ENCODE data around the gene RGS3.

- TF ChIP-seq CTCF (IDR thresholded peaks at IDR 0.05; ENCODE audit: insufficient read depth, low read depth, low read length) (no peak), EZH2 (IDR thresholded peaks at IDR 0.05; ENCODE audit: insufficient read depth, low read length) (no peak)
These were observed 93.5 kb downstream of the RGS3 start for GRCh38 chr9:113556877-113557593.

Data from astrocyte (in vitro differentiated cells and primary cell).